Measurements from ENCODE around the gene CAMK2B.

Gene CAMK2B

DNA sequence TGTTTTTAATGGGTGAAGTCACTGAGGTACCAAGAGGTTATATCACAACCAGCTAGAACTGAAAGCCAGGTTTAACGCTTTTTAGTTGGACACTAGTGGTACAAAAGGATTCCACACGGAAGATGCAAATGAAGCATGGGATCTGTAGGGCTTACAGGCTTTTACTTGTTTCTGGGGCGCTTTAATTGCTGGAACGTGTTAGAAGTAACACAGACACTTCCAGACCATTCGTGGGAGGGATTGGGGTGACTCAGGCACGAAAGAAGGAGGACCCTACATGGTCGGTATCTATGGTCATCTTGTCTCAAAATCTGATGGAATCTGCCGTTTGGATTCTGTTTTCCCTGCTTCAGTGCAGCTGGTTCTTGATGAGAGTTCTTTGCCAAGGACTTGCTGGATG, 123.6 kb downstream of the CAMK2B start:
- in situ Hi-C loops (cut with HindIII; ENCODE audit: low sequenced_read_pairs), result loop anchor here (25.0 kb wide), 1 partner anchor 360 kb away; the partner anchor contains the start of gene DDX56

DNA sequence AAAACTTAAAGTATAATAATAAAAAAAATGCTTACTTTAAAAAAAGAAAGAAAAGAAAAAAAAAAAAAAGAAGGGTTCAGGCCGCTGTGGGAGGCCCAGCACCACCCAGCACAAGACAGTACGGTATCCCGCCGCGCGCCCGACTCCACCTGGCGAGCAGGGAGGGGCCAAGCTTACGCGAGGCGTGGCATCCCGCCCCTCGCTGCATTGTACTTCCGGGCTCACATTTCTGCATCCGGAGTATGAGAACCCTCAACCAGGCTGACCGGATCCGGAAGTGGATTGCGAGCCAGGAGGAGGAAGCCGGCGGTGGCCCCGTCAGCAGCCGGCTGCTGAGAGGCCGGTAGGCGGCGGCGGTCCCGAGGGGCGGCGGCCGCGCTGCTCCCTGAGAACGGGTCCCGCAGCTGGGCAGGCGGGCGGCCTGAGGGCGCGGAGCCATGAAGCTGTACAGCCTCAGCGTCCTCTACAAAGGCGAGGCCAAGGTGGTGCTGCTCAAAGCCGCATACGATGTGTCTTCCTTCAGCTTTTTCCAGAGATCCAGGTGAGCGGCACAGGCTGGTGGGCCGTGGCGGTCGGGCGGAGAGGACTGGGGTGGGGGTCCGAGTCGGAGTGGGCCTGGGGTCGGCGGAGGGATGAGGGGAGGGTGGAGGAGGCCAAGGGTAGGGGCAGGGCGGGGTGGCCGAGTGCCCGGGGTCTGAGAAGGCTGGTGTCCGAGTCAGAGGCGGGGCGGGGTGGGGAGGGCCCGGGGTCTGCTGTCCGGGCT, 124.5 kb downstream of the CAMK2B start, which contains the start of gene YKT6:
YKT6 (plus strand) TSS at position 280 of the 763 bp plus-strand sequence; CDS start at position 438, 158 bp downstream.
- in situ Hi-C loops (cut with HindIII; ENCODE audit: low sequenced_read_pairs), result loop anchor here (25.0 kb wide), 1 partner anchor 361 kb away; the partner anchor contains the start of gene DDX56

DNA sequence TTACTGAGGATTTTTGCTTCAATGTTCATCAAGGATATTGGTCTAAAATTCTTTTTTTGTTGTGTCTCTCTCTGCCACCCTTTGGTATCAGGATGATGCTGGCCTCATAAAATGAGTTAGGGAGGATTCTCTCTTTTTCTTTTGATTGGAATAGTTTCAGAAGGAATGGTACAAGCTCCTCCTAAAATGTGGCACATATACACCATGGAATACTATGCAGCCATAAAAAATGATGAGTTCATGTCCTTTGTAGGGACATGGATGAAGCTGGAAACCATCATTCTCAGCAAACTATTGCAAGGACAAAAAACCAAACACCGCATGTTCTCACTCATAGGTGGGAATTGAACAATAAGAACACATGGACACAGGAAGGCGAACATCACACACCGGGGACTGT, 125.2 kb downstream of the CAMK2B start:
- in situ Hi-C loops (cut with HindIII; ENCODE audit: low sequenced_read_pairs), result loop anchor here (25.0 kb wide), 1 partner anchor 362 kb away; the partner anchor contains the start of gene DDX56

DNA sequence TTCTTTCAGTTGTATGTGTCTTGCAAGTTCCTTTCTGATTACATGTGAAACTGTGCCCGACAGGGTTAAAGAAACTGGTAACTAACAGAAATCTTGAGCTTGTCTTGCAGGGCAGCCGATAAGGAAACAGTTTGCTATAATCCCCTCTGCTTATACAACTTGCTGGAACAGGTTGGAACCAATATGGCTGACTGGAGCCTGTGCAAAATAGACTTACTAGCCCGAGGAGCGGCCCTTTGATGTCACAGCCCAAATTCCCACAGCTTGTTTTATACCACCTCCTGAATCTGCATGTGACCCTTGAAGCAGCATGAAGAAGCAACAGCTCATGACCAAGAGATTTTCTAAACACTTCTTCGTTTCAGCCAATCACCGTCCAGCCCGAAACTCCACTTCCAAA, 127.9 kb downstream of the CAMK2B start:
- in situ Hi-C loops (cut with HindIII; ENCODE audit: low sequenced_read_pairs), result no loop called here

DNA sequence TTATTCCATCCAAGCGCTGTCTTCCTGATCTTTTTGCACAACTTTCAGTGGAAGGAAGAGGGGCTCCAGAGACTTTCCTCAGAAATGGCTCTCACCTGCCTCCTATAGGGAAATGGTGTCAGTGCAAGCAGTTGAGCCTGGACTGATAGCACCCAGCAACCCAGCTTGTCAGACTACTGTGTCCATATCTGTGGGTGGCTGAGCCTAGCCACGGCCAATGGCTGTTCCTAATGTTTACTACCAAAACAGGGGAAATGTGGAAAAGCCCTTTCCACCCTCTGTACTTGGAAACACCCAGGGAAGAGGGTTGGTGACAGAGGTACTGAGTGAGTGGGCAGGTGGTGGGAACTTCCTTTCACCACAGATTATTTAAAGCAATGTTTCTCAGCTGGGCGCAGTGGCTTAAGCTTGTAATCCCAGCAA, 128.9 kb downstream of the CAMK2B start:
- in situ Hi-C loops (cut with HindIII; ENCODE audit: low sequenced_read_pairs), result no loop called here

DNA sequence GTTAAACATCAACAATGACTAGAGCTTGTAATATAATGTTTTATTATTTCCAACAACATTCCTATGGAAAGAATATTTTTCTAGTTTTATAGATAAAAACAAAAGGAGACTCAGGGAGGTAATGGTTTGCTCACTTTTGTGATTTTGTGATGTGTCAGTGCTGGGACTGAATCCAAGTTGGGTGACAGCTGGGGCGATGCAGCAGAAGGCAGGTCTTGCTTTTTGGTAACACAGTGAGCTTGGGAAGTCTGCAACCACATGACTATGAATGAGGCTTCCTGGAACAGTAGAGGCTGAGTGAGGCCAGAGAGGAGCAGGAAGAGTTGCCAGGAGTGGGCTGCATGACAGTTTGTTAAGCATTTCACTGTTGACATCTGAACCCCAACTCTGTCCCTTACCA, 129.5 kb downstream of the CAMK2B start:
- in situ Hi-C loops (cut with HindIII; ENCODE audit: low sequenced_read_pairs), result no loop called here

DNA sequence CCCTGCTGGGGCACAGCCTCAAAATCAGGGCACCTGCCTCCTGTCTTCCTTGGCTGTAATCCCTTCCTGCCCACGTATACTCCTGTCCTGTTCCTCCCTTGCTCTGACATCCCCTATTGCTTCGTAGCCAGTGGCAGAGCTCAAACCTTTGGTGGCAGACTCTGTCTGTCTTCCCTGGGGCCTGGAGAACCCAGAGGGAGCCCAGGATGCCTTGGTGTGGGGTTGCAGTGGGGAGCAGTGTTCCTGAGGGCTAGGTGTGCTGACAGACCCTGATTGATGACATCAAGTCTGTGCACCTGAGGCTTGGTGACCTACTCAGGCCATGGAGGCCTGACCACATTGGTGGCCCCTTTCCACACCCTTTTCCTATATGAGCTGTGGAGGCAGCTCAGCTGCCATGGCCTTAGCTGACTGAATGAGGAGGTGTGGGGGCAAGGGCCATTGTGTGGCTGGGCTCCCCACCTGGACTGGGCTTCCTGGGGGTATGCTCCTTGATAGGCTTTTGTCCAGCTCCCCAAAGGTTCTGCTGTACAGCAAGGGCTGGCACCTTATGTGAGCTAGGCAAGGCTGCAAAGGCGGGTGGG, 130.7 kb downstream of the CAMK2B start:
- in situ Hi-C loops (cut with HindIII; ENCODE audit: low sequenced_read_pairs), result loop anchor here (5.0 kb wide), 2 partner anchors 37 to 97 kb away; no protein-coding TSS in a partner anchor

DNA sequence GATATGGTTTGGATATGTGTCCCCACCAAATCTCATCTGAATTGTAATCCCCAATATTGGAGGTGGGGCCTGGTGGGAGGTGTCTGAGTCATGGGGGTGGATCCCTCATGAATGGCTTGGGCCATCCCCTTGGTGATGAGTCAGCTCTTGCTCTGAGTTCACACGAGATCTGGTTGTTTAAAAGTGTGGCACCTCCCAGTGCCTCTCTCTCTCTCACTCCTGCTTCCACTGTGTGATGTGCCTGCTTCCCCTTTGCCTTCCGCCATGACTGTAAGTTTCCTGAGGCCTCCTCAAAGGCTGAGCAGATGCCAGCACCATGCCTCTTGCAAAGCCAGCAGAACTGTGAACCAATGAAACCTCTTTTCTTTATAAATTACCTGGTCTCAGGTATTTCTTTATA, 131.3 kb downstream of the CAMK2B start:
- in situ Hi-C loops (cut with HindIII; ENCODE audit: low sequenced_read_pairs), result loop anchor here (5.0 kb wide), 2 partner anchors 37 to 97 kb away; no protein-coding TSS in a partner anchor

DNA sequence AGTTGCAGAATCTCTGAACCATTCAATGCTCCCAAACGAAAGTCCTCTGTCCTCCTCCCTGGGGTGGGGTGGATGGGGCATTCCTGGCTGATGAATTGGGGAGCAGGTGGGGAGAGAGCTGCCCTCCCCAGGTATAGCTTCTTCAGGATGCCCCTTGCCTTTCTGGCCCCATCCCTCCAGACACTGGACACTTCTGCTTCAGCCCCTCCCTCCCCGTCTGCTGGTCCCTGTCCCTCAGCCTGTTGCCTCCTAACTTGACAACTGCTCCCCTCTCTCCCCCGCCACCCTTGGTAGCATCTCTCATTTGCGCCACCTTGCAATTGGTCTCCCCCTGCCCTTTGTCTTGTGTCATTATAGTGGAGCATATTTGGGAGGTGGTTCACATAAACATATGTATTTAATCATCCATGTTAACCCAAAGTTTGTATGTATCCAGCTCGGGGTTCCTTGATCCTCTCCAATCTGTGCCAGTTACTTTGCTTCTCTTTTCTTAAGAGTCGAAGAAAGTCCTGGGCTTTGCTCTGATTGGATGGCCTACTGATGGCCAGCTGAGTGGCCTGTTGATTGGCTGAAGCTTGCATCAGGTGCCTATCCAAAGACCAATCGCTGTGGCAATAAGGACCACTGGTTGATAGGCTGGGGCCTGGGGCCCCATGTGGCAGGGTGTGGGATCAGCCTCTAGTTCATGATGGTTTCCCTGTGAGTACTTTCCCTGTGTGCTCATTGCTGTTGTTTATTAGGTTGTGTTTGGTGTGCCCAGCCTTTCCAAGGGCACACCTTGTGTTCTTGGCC, 132.2 kb downstream of the CAMK2B start:
- in situ Hi-C loops (cut with HindIII; ENCODE audit: low sequenced_read_pairs), result loop anchor here (5.0 kb wide), 2 partner anchors 36 to 96 kb away; no protein-coding TSS in a partner anchor

DNA sequence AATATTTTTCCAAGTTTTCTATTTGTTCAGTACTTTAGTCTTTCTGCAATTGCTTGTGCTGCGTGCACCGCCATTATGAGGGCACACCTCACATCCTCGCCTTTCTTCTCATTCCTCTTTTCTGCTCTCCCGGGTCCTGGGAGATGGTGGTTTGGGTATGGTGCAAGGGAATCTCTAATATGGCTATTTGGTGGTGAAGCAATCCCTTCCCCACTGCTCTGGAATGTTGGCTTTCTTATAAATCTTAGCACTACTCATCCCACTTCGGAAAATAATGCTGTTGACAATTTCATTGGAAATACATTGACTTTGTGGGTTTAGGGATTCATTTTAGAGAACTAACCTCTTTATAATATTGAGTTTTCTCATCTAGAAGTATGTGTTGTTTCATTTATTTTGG, 134.2 kb downstream of the CAMK2B start:
- in situ Hi-C loops (cut with HindIII; ENCODE audit: low sequenced_read_pairs), result loop anchor here (5.0 kb wide), 2 partner anchors 34 to 94 kb away; no protein-coding TSS in a partner anchor

DNA sequence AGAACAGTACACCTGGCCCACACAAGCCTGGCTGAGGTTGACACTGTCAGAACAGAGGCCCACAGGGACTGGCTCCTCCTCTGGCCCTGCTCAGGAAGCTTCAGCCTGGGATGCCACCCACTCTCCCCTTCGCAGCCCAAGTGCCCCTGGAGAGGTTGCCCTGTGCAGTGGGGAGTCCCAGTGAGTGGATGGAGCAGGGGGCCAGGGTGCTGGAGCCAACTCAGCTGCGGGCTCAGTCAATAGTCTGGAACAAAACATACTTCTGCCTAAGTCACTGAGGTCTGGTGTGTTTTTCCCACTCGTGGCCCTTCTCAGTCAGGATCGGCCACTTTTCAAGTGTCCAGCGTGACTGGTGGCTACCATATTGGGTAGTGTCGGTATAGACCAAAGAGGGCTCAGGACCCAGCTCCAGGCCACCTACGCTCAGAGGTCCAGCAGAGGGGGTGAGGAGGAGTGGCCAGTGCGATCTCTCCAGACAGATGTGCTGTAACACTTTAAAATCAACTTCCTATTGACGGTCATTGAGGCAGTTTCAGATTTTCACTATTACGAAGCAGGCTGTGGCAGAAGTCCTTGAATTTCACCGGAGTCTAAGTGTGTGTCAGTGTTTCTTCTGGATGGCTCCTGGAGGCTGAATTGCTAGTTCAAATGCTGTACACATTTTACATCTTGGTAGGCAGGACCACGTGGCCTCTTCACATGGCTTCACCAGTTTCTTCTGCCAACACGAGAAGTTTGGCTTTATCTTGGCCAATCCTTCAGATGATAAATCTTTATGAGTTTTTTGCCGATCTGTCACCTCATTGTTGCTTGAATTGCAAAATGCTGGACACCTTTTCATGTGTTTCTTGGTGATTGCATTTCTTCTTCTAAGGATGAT, 135.2 kb downstream of the CAMK2B start:
- in situ Hi-C loops (cut with HindIII; ENCODE audit: low sequenced_read_pairs), result loop anchor here (5.0 kb wide), 2 partner anchors 33 to 93 kb away; no protein-coding TSS in a partner anchor

DNA sequence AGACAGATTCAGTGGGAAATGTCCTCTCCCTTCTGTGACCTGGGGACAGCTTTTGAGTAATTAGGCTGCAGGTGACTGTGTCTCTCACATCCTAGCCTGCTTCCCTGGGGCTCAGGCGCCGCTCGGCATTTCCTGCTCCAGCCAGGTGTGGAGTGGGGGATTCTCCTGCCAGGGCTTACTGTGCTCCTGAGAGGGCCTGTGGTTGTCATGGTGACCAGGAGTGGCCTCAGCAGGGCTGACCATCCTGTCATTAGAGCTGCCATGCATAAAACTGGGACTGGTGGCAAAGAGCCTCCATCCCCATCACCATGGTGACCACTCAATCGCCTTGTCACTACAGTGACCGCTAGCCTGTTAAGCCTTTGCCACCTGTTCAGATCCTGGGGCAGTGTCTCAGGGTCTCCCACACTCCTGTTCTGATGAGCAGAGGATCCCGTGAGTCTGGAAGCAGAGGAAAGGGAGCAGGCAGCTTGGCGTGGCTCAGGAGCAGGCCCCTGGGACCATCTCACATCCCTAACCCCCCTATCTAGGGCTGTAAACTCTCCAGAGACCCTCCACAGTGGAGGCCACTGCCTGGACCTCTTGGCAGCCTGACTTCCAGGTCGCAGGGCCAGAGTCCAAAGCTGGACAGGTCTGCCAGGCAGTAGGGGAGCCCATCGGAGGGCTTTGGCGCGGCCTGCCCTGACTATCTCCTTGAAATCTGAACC, 136.0 kb downstream of the CAMK2B start, which contains the start of gene GCK:
GCK (minus strand) TSS at position 154 of the 707 bp plus-strand sequence. CDS start 486 bp downstream, outside the sequence.
- in situ Hi-C loops (cut with HindIII; ENCODE audit: low sequenced_read_pairs), result no loop called here

DNA sequence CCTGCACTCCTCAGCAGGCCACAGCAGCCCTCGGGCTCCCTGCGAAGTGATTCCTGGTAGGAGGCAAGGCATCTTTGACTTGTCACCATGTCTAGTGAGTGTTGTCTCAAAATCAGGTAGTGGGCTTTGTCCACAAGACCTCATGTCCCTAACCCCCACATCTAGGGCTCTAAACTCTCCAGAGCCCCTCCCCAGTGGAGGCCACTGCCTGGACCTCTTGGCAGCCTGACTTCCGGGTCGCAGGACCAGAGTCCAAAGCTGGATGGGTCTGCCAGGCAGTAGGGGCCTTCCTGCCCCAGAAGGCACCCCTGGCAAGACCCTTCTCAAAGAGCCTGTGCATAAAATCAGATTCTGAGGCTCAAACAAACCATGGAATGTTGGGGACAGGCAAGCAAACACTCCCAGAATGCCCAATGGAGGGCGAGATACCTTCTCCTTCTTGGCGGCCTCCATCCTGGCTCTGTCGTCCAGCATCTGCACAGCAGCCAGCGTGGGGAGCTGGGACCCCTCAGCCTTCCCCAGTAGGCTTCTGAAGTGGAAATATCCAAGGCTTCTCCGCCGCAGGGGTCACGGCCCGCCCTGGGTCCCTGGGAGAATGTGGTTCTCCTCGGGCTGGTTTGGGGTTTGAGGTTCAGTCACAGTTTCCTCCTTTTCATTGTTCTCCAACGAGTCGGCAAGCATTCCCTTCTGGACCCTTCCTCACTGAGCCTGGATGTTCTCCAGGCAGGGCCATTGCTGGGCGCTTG, 136.7 kb downstream of the CAMK2B start:
- in situ Hi-C loops (cut with HindIII; ENCODE audit: low sequenced_read_pairs), result no loop called here

DNA sequence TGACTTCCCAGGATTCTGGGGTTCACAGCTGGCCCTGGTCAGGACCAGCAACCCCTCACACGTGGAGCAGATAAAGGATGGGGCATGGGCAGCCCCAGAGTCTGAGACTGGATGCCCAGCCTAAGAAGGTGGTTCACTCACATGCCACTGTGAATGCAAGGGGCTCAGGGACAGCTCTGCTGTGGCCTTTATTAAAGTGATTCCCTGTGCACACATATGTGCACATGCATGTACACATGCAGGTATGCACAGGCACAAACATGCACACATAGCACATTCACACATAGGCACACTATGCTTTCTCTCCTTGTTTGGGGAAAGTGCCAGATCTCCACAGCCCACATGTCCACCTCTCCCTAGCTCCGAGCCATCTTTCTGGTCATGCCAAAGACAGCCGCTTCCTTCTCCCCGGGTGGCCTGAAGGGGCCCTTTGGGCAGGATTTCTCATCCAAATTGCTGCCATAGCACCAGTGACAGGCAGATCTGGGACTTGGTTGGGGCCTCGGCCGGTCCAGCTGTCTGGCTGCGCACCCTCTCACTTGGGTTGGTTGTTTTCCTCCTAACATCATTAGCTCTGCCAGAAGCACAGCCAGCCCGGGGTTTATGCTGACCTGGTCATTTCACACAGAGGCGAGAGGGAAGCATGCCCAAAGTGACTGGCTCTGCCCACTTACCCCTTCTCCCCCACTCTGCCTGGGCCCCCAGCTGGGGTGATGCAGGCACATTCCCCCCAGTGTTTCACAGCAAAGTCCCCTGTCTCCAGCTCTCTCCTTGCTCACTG, 137.6 kb downstream of the CAMK2B start:
- in situ Hi-C loops (cut with HindIII; ENCODE audit: low sequenced_read_pairs), result no loop called here

DNA sequence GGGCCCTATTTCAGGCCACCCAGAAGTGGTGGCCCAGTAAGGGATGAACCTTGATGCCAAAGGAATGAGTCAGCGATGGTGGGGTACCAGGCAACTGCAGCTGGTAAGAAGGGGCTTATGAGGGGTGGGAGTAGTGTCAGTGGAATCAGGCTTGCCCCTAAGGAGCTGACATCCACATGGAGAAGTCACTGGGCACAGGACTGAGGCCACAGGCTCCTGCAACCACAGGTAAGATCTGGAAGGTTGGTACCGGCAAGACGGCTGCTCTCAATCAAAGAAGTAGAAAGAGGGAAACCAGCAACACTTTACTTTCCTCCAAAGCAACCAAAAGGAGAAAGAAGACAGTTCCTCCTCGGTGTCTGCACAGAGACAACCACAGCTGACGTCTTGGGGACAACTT, 138.7 kb downstream of the CAMK2B start:
- in situ Hi-C loops (cut with HindIII; ENCODE audit: low sequenced_read_pairs), result no loop called here

DNA sequence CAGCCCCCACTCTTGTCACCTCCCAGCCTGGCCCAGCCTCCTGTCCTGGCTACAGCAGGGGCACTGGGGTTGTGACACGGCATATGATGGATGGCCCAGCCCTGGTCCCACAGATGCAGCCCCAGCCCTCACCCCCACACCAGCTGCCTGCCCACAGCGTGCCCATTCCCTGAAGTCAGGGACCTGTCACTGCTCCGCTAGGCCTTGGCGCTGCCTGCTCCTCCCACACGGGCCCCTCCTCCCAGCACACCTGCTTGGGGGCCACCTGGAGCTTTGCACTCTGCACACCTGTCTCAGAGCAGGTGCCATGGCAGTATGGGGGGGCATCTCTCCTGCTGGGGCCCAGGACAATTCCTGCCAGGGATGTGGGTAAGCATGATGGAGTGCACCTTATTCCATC, 139.7 kb downstream of the CAMK2B start:
- in situ Hi-C loops (cut with HindIII; ENCODE audit: low sequenced_read_pairs), result no loop called here

DNA sequence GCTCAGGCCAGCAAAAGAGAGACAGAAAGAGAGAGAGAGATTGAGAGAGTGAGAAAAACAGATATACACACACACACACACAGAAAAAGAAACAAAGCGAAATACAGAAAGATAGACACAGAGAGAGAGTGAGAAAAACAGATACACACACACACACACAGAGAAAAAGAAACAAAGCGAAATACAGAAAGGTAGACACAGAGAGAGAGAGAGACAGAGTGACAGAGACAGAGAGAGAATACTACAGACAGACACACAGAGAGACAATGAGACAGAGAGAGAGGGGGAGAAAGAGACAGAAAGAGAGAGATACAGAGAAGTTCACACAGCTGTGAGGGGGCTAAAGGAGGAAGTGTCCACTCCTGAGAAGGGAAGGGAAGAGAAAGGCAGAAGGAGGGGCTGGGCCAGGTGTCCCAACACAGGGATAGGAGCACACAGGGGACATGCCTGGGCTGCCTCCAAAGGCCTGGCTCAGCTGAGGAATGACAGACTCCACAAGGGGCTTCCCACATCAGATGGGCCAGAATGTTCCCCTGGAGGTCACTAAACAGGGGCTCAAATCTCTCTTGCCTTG, 140.4 kb downstream of the CAMK2B start:
- in situ Hi-C loops (cut with HindIII; ENCODE audit: low sequenced_read_pairs), result no loop called here
